PFSK-1 (cell line): Measurements from ENCODE around the gene SF3B3.

Experiments used
- FOXP2 ChIP-seq: optimal IDR thresholded peaks from 2 replicates; pipeline ENCODE3; 2011; ENCODE audit warnings: borderline replicate concordance, control low read depth, inconsistent platforms; ENCODE audit not compliant: insufficient read depth; ENCODE audit errors: extremely low read length, extremely low read depth
- POLR2AphosphoS5 ChIP-seq: IDR thresholded peaks from 2 replicates; pipeline ENCODE4 v1.6.1; 2012; ENCODE audit warnings: low read depth, mild to moderate bottlenecking, control low read depth, low read length, moderate library complexity
- SIN3A ChIP-seq: IDR thresholded peaks from 2 replicates; pipeline ENCODE4 v1.6.1; 2012; ENCODE audit warnings: mild to moderate bottlenecking, low read length, moderate library complexity, borderline replicate concordance; ENCODE audit not compliant: insufficient read depth
- TAF1 ChIP-seq: IDR thresholded peaks from 2 replicates; pipeline ENCODE4 v1.6.1; 2012; ENCODE audit warnings: low read length, control low read depth, borderline replicate concordance; ENCODE audit not compliant: insufficient read depth
- TF ChIP-seq, protein P1 (sequence below), 2 experiments: IDR thresholded peaks; 2 replicates each; pipeline versions ENCODE4 v1.6.1 to v1.8.0; 2011 to 2012; ENCODE audit warnings: low read depth in 2 of 2, low read length in 2 of 2, control low read depth in 1 of 2, inconsistent platforms in 1 of 2, mild to moderate bottlenecking in 1 of 2, moderate library complexity in 1 of 2; ENCODE audit not compliant: insufficient read depth in 1 of 2

Gene SF3B3

DNA sequence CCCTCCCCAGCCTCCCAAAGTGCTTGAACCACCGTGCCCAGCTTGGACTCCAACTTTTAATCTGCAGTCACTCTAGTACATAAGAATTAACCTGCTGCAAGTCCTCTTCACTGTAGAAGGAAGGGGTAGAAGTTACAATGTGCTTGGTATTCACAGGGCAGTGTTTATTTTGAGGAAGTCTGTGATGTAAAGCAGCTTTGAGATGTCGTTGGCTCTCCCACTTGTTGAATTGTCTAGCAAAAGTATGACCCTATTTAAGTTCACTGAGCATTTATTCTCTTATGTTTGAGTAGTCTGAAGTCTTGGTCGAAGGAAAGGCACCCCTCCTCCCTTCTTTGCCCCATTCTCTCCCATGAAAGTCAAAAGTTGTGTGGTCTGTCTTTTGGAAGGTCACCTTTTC is 28.2 kb downstream of the SF3B3 start:
- no peak for TF ChIP-seq SIN3A
- no peak for TF ChIP-seq FOXP2
- TF ChIP-seq, protein P1, sequence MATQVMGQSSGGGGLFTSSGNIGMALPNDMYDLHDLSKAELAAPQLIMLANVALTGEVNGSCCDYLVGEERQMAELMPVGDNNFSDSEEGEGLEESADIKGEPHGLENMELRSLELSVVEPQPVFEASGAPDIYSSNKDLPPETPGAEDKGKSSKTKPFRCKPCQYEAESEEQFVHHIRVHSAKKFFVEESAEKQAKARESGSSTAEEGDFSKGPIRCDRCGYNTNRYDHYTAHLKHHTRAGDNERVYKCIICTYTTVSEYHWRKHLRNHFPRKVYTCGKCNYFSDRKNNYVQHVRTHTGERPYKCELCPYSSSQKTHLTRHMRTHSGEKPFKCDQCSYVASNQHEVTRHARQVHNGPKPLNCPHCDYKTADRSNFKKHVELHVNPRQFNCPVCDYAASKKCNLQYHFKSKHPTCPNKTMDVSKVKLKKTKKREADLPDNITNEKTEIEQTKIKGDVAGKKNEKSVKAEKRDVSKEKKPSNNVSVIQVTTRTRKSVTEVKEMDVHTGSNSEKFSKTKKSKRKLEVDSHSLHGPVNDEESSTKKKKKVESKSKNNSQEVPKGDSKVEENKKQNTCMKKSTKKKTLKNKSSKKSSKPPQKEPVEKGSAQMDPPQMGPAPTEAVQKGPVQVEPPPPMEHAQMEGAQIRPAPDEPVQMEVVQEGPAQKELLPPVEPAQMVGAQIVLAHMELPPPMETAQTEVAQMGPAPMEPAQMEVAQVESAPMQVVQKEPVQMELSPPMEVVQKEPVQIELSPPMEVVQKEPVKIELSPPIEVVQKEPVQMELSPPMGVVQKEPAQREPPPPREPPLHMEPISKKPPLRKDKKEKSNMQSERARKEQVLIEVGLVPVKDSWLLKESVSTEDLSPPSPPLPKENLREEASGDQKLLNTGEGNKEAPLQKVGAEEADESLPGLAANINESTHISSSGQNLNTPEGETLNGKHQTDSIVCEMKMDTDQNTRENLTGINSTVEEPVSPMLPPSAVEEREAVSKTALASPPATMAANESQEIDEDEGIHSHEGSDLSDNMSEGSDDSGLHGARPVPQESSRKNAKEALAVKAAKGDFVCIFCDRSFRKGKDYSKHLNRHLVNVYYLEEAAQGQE (IDR thresholded peaks at IDR 0.05; ENCODE audit: insufficient read depth in 1 of 2, low read depth in 2 of 2, low read length in 2 of 2), result no peak
- TF ChIP-seq POLR2AphosphoS5, result no peak
- no peak for TF ChIP-seq TAF1

DNA sequence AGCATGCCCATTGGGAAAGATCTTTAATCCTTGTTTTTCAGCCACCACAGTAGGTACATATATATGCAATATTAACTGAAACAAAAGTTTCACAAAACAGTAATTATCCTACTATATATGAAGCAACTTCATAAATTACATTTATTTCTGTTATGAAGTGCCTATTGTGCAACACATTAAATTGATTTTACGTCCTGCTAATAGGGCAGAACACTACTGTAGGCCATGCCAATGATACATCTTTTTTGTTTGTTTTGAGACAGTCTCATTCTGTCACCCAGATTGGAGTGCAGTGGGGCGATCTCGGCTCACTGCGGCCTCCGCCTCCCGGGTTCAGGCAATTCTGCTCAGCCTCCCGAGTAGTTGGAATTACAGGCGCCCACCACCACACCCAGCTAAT is 29.1 kb downstream of the SF3B3 start:
- TF ChIP-seq, protein P1 (IDR thresholded peaks at IDR 0.05; ENCODE audit: insufficient read depth in 1 of 2, low read depth in 2 of 2, low read length in 2 of 2), result no peak
- TF ChIP-seq SIN3A (no peak), POLR2AphosphoS5 (no peak), TAF1 (no peak), FOXP2 (no peak)

DNA sequence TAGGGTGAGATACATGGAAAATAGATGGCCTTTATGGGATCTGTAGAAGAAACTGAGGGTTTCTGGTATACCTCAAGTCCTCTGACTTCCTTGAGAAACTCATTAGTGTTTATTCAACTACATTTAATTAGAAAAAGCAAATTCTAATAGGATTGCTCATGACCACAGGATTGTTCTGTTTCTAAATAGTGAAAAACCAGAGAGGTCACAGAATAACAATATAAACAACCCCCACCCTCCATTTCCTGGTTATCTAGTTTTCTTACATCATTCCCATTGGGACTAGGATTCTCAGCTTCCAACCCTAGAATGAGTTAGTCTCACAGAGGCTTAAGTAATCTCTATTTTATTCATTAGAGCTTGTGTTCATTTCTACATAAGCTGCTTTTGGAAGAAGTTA is 30.0 kb downstream of the SF3B3 start:
- TF ChIP-seq, protein P1 (IDR thresholded peaks at IDR 0.05; ENCODE audit: insufficient read depth in 1 of 2, low read depth in 2 of 2, low read length in 2 of 2), result no peak
- TF ChIP-seq FOXP2 (no peak), TAF1 (no peak)

DNA sequence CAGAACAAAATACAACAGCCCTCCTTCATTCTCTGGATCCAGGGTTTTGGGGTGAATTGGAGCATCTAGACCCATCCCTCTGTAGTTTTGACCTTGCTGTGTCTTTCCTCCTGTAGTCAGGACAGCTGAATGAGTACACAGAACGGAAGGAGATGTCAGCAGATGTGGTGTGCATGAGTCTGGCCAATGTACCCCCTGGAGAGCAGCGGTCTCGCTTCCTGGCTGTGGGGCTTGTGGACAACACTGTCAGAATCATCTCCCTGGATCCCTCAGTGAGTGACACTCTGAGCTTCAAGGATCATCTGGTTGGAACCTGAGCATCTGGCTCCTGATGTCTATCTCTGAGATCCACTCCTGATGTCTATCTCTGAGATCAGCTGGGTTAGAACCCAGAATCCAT is 32.4 kb downstream of the SF3B3 start:
- TF ChIP-seq TAF1, result no peak

DNA sequence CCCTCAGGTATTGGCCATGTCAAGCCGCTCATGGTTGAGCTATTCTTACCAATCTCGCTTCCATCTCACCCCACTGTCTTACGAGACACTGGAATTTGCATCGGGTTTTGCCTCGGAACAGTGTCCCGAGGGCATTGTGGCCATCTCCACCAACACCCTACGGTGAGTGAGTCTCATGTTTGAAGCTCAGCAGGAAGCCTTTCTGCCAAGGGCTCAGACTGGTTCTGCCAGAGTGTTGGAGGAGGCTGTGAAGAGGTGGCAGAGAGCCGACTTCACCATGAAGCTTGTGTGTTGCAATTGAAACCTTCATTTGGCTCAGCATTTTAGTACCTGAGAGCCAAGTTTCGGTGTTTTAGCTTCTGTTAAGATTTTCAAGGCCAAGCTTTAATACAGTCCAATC is 38.0 kb downstream of the SF3B3 start:
- TF ChIP-seq POLR2AphosphoS5, result no peak
- TF ChIP-seq SIN3A, result no peak
- TF ChIP-seq, protein P1 (IDR thresholded peaks at IDR 0.05; ENCODE audit: insufficient read depth in 1 of 2, low read depth in 2 of 2, low read length in 2 of 2), result no peak
- TF ChIP-seq TAF1, result no peak
- TF ChIP-seq FOXP2, result no peak
